HEK293 (cell line): ENCODE data around the gene DNMT1.

ENCODE experiments used
- BCL6B ChIP-seq: fragments of 450-650 bp; formaldehyde crosslinking; IDR thresholded peaks from 2 replicates; pipeline ENCODE4 v1.5.1; 2017; ENCODE audit warnings: missing biosample characterization, missing genetic modification characterization
- HIC1 ChIP-seq: fragments of 450-650 bp; formaldehyde crosslinking; IDR thresholded peaks from 2 replicates; pipeline ENCODE4 v1.5.1; 2016; ENCODE audit warnings: missing biosample characterization, missing genetic modification characterization
- INSM2 ChIP-seq: fragments of 450-650 bp; formaldehyde crosslinking; IDR thresholded peaks from 2 replicates; pipeline ENCODE4 v1.5.1; 2016; ENCODE audit warnings: missing biosample characterization, missing genetic modification characterization
- KLF9 ChIP-seq: fragments of 450-650 bp; formaldehyde crosslinking; IDR thresholded peaks from 2 replicates; pipeline ENCODE4 v1.5.1; 2016; ENCODE audit warnings: missing biosample characterization, missing genetic modification characterization, low read depth
- MEIS1 ChIP-seq: sonication (generic); formaldehyde crosslinking; IDR thresholded peaks from 2 replicates; pipeline ENCODE4 v1.8.1; 2022; ENCODE audit warnings: missing genetic modification reagents, mild to moderate bottlenecking, borderline replicate concordance
- REPIN1 ChIP-seq: fragments of 450-650 bp; formaldehyde crosslinking; IDR thresholded peaks from 2 replicates; pipeline ENCODE4 v1.5.1; 2017; ENCODE audit warnings: missing biosample characterization, missing genetic modification characterization, low read depth
- SALL2 ChIP-seq: fragments of 450-650 bp; formaldehyde crosslinking; IDR thresholded peaks from 2 replicates; pipeline ENCODE4 v1.5.0; 2017; ENCODE audit warnings: missing biosample characterization, mild to moderate bottlenecking, missing genetic modification characterization, borderline replicate concordance
- SP7 ChIP-seq: fragments of 450-650 bp; formaldehyde crosslinking; IDR thresholded peaks from 2 replicates; pipeline ENCODE4 v1.5.1; 2016; ENCODE audit warnings: missing biosample characterization, missing genetic modification characterization
- YY1 ChIP-seq: fragments of 450-650 bp; formaldehyde crosslinking; IDR thresholded peaks from 2 replicates; pipeline ENCODE4 v1.5.1; 2018; ENCODE audit warnings: missing biosample characterization, missing genetic modification characterization
- ZIC2 ChIP-seq: fragments of 450-650 bp; formaldehyde crosslinking; IDR thresholded peaks from 2 replicates; pipeline ENCODE4 v1.5.1; 2016; ENCODE audit warnings: missing biosample characterization, missing genetic modification characterization
- ZNF121 ChIP-seq: fragments of 450-650 bp; formaldehyde crosslinking; IDR thresholded peaks from 2 replicates; pipeline ENCODE4 v1.5.1; 2016; ENCODE audit warnings: missing biosample characterization, missing genetic modification characterization
- ZNF140 ChIP-seq: fragments of 450-650 bp; formaldehyde crosslinking; IDR thresholded peaks from 2 replicates; pipeline ENCODE4 v1.5.1; 2016; ENCODE audit warnings: missing biosample characterization, missing genetic modification characterization
- ZNF155 ChIP-seq: fragments of 450-650 bp; formaldehyde crosslinking; IDR thresholded peaks from 2 replicates; pipeline ENCODE4 v1.5.1; 2016; ENCODE audit warnings: missing biosample characterization, missing genetic modification characterization
- ZNF174 ChIP-seq: fragments of 450-650 bp; formaldehyde crosslinking; IDR thresholded peaks from 2 replicates; pipeline ENCODE4 v1.5.0; 2017; ENCODE audit warnings: missing biosample characterization, mild to moderate bottlenecking, missing genetic modification characterization
- ZNF2 ChIP-seq: fragments of 450-650 bp; formaldehyde crosslinking; IDR thresholded peaks from 2 replicates; pipeline ENCODE4 v1.5.1; 2016; ENCODE audit warnings: missing biosample characterization, missing genetic modification characterization
- ZNF280D ChIP-seq: fragments of 450-650 bp; formaldehyde crosslinking; IDR thresholded peaks from 2 replicates; pipeline ENCODE4 v1.5.1; 2016; ENCODE audit warnings: missing biosample characterization, missing genetic modification characterization
- ZNF335 ChIP-seq: fragments of 450-650 bp; formaldehyde crosslinking; conservative IDR thresholded peaks from 2 replicates; pipeline ENCODE4 v1.5.1; 2016; ENCODE audit warnings: missing biosample characterization, missing genetic modification characterization
- ZNF416 ChIP-seq: fragments of 450-650 bp; formaldehyde crosslinking; IDR thresholded peaks from 2 replicates; pipeline ENCODE4 v1.5.1; 2016; ENCODE audit warnings: missing biosample characterization, missing genetic modification characterization
- ZNF473 ChIP-seq: fragments of 450-650 bp; formaldehyde crosslinking; IDR thresholded peaks from 2 replicates; pipeline ENCODE4 v1.5.1; 2017; ENCODE audit warnings: missing biosample characterization, missing genetic modification characterization
- ZNF558 ChIP-seq: fragments of 450-650 bp; formaldehyde crosslinking; IDR thresholded peaks from 2 replicates; pipeline ENCODE4 v1.5.1; 2016; ENCODE audit warnings: missing biosample characterization, missing genetic modification characterization
- ZNF654 ChIP-seq: fragments of 450-650 bp; formaldehyde crosslinking; IDR thresholded peaks from 2 replicates; pipeline ENCODE4 v1.5.1; 2016; ENCODE audit warnings: low read depth, missing biosample characterization, missing genetic modification characterization
- ZNF701 ChIP-seq: fragments of 450-650 bp; formaldehyde crosslinking; IDR thresholded peaks from 2 replicates; pipeline ENCODE4 v1.5.1; 2016; ENCODE audit warnings: missing biosample characterization, missing genetic modification characterization
- ZNF704 ChIP-seq: fragments of 450-650 bp; formaldehyde crosslinking; IDR thresholded peaks from 2 replicates; pipeline ENCODE4 v1.5.1; 2016; ENCODE audit warnings: missing biosample characterization, missing genetic modification characterization
- ZNF830 ChIP-seq: fragments of 450-650 bp; IDR thresholded peaks from 2 replicates; pipeline ENCODE4 v1.5.0; 2018; ENCODE audit warnings: missing biosample characterization, missing genetic modification characterization, low read depth, mild to moderate bottlenecking, moderate library complexity
- ZNF837 ChIP-seq: fragments of 450-650 bp; formaldehyde crosslinking; IDR thresholded peaks from 2 replicates; pipeline ENCODE4 v1.5.1; 2016; ENCODE audit warnings: missing biosample characterization, missing genetic modification characterization
- ZSCAN23 ChIP-seq: fragments of 450-650 bp; formaldehyde crosslinking; IDR thresholded peaks from 2 replicates; pipeline ENCODE4 v1.5.1; 2016; ENCODE audit warnings: missing biosample characterization, missing genetic modification characterization
- ZSCAN30 ChIP-seq: fragments of 450-650 bp; IDR thresholded peaks from 2 replicates; pipeline ENCODE4 v1.5.1; 2018; ENCODE audit warnings: missing biosample characterization, mild to moderate bottlenecking, missing genetic modification characterization, moderate library complexity
- ZSCAN4 ChIP-seq: fragments of 450-650 bp; formaldehyde crosslinking; IDR thresholded peaks from 2 replicates; pipeline ENCODE4 v1.5.1; 2017; ENCODE audit warnings: missing biosample characterization, missing genetic modification characterization
- ZSCAN5A ChIP-seq: fragments of 450-650 bp; formaldehyde crosslinking; IDR thresholded peaks from 2 replicates; pipeline ENCODE4 v1.5.1; 2016; ENCODE audit warnings: missing biosample characterization, missing genetic modification characterization

The DNMT1 gene

GRCh38 chr19:10112895-10113591, 81.7 kb downstream of the DNMT1 start (continued):
- no peak for TF ChIP-seq INSM2 (tag by site-specific recombination)
- peak; percentile 86 for TF ChIP-seq HIC1
- no peak for TF ChIP-seq MEIS1 (CRISPR knock-in tag)
- TF ChIP-seq ZNF473 (tag by site-specific recombination) = no peak
- no peak for TF ChIP-seq YY1 (tag by site-specific recombination)
- TF ChIP-seq SALL2 (tag by site-specific recombination) = no peak
- no peak for TF ChIP-seq REPIN1
- no peak for TF ChIP-seq ZSCAN23 (tag by site-specific recombination)
- no peak for TF ChIP-seq ZNF830 (tag by site-specific recombination)
- TF ChIP-seq ZSCAN5A (tag by site-specific recombination) = no peak
- no peak for TF ChIP-seq ZNF837 (tag by site-specific recombination)
- no peak for TF ChIP-seq BCL6B (tag by site-specific recombination)
- no peak for TF ChIP-seq ZNF416 (tag by site-specific recombination)
- TF ChIP-seq KLF9 (tag by site-specific recombination) = no peak
- peak; percentile 43; the same call in 1 of the 2 replicates for TF ChIP-seq SP7 (tag by site-specific recombination)
- peak; percentile 40; the same call in 1 of the 2 replicates for TF ChIP-seq ZIC2
- TF ChIP-seq ZNF2 (tag by site-specific recombination) = no peak
- TF ChIP-seq ZNF558 (tag by site-specific recombination) = no peak
- TF ChIP-seq ZSCAN4 (tag by site-specific recombination) = no peak
- no peak for TF ChIP-seq ZNF174 (tag by site-specific recombination)
- TF ChIP-seq ZNF280D (tag by site-specific recombination) = no peak
- TF ChIP-seq ZNF121 (tag by site-specific recombination) = peak; percentile 16; the same call in 1 of the 2 replicates
- peak; percentile 33; the same call in 1 of the 2 replicates for TF ChIP-seq ZSCAN30
- TF ChIP-seq ZNF704 (tag by site-specific recombination) = no peak
- TF ChIP-seq ZNF140 (tag by site-specific recombination) = no peak
- TF ChIP-seq ZNF335 (tag by site-specific recombination) = no peak
- no peak for TF ChIP-seq ZNF155 (tag by site-specific recombination)
- TF ChIP-seq ZNF701 = no peak
- peak; percentile 27; the same call in 1 of the 2 replicates for TF ChIP-seq ZNF654 (tag by site-specific recombination)
